Stimulated activated CD8-positive, alpha-beta memory T cell treated with anti-CD3 and anti-CD28 coated beads, Interleukin-4, amount 100 ng/mL, for 4 hours (primary cell): Measurements from ENCODE around the gene LIMK1.
"Not testable (repeated sequence)": the region's sequence is repeated elsewhere in the genome, so short reads cannot be mapped to it uniquely, and the experiment has no call there.

ENCODE experiments used
- DNase-seq, 2 donors: peaks; one replicate each; pipeline ENCODE4 v3.0.0-alpha.2; 2020; ENCODE audit warnings: low read depth in 2 of 2, low spot score in 1 of 2

The LIMK1 gene

GRCh38 chr7:74121401-74122249, 38.0 kb downstream of the LIMK1 start:
- no peak for DNase-seq

- not testable (repeated sequence) for DNase-seq
Measured at GRCh38 chr7:74123892-74124291, 40.3 kb downstream of the LIMK1 start.

DNA sequence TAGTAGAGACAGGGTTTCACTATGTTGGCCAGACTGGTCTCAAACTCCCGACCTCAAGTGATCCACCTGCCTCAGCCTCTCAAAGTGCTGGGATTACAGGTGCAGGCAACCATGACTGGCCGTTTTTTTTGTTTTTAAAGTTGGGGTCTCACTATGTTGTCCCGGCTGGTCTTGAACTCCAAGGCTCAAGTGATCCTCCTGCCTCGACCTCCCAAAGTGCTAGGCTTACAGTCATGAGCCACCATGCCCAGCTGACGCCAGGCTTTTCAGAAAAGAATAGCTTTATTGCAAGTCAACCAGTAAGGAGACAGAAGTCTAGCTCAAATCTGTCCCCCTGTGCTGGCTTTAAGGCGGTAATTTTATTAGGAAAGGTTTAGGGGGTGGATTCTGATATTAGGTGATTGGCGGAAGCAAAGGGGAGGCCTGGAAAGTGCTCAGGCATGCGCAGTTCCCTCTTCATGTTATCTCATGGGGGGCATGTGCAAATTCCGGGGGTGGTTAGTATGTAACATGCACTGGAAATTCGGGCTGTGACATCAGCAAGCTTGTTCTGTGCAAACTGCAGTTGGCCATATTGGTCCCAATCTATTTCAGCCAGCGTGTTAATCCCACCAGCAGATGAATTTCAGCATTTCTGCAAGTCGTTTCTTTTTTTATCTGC, 42.7 kb downstream of the LIMK1 start:
- no peak for DNase-seq

GRCh38 chr7:74129887-74130286, 46.3 kb downstream of the LIMK1 start:
- no peak for DNase-seq

DNA sequence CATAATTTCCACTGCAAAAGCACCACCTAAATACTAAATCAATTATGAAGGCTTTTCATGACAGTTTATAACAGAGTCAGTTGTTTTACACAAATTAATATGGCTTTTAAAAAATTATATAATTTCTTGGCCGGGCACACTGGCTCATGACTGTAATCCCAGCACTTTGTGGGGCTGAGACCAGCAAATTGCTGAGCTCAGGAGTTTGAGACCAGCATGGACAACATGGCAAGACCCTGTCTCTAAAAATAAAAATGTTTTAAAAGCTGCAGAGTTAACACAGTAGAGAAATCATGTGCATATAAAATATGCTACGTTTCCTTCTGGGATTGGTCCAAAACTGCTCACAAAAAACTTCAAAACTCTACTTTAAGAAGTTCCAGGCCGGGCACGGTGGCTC, 46.9 kb downstream of the LIMK1 start:
- DNase-seq: no peak

DNA sequence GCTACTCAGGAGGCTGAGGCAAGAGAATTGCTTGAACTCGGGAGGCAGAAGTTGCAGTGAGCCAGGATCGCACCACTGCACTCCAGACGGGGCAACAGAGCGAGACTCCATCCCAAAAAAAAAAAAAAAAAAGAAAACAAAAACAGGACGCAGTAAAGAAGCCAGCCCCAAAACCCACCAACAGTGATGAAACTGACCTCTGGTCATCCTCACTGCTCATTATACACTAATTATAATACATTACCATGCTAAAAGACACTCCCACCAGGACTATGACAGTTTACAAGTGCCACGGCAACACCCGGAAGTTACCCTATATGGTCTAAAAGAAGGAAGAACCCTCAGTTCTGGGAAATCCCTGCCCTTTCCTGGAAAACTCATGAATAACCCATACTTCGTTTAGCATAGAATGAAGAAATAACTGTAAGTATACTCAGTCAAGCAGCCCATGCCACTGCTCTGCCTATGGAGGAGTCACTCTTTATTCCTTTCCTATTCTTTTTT, 50.6 kb downstream of the LIMK1 start:
- DNase-seq: no peak

- no peak for DNase-seq
Measured at GRCh38 chr7:74138334-74138867, 54.8 kb downstream of the LIMK1 start.

DNA sequence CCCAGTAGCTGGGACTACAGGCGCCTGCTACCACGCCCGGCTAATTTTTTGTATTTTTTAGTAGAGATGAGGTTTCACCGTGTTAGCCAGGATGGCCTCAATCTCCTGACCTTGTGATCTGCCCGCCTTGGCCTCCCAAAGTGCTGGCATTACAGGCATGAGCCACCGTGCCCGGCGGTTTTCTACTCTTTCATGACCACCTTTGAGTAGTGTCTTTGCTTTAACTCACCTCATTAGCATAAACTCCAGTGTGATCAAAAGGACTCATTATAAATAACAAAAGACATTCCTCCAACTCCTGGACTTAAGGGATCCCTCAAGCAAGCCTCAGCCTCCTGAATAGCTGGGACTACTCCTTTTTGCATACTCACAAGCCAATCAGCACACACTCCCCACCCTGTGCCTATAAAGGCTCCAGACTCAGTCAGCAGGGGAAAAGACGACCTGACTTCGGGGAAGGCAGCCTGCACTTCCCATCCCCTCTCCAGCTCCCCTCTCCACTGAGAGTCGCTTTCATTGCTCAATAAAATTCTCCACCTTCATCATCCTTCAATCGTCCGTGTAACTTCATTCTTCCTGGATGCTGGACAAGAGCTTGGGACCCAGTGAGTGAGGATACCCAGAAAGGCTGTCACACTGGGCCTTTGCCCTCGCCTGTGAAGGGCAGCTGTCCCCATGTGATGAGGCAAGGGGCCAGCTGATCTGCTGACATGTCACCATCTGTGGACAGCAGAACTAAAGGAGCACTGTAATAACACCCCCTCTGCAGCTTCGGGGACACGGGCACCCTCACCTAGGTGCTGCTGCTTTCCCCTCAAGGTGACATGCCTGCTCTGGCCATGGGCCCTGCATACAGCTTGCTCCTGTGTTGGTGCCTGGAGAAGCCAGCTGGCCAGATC, 55.6 kb downstream of the LIMK1 start:
- DNase-seq: no peak

DNA sequence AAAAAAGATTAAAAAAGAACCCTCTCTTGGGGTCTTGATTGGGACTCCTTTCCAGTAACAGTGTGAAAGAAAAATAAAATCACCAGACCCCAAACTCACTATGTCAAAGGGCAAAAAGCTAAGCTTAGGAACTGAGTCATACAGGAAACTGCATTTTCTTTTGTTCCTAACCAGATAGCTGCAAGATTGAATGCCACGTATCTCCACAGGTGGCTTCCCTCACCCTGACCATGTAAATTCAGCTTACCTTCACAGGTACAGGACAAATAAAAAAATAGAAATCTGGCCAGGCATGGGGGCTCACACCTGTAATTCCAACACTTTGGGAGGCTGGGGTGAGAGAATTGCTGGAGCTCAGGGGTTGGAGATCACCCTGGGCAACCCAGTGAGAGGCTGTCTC, 58.1 kb downstream of the LIMK1 start:
- no peak for DNase-seq

- no peak for DNase-seq
Measured at GRCh38 chr7:74143383-74143782, 59.8 kb downstream of the LIMK1 start.

- DNase-seq: no peak
Measured at GRCh38 chr7:74148491-74148890, 64.9 kb downstream of the LIMK1 start.

- DNase-seq: no peak
Measured at GRCh38 chr7:74149071-74149470, 65.5 kb downstream of the LIMK1 start.

- DNase-seq: no peak
Measured at GRCh38 chr7:74149603-74150002, 66.0 kb downstream of the LIMK1 start.

DNA sequence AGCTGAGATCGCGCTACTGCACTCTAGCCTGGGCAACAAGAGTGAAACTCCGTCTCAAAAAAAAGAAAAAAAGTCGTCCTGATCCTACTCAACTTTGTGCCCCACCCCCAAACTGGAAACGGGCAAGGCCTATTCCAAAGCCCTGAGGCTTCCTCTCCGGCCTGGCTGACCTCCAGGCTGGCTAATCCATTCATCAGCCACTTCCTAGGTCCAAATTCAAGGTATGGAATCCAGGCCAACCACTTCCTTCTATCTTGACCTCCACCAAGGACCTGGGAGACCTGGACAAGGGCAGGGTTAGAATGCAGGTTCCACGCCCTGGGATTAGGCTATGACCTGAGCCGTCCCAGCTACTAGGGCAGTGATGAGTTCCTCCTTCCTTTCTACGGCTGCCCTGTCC, 70.1 kb downstream of the LIMK1 start:
- no peak for DNase-seq

DNA sequence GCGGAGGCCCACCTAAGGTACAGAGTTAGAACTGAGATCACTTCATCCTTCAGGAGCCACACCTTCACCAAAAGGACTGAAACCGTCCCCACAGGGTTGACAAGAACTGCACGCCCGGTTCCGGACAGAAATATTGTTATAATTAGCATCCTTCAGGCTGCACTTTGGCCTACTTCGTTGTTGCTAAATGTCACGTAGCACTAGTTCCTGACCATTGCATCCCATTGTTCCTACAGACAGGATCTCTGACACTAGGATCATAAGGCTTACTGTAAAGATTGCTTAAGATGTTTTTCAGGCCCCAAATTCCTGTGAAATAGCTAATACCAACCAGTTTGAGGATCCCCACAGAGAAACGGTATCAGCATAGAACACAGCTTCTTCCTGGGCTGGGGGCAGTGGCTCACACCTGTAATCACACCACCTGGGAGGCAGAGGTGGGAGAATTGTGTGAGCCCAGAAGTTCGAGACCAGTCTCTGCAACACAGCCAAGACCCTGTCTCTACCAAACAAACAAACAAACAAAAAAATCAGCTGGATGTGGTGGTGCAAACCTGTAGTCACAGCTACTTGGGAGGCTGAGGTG, 72.3 kb downstream of the LIMK1 start:
- no peak for DNase-seq

- DNase-seq: no peak
Measured at GRCh38 chr7:74157605-74158004, 74.0 kb downstream of the LIMK1 start.

DNA sequence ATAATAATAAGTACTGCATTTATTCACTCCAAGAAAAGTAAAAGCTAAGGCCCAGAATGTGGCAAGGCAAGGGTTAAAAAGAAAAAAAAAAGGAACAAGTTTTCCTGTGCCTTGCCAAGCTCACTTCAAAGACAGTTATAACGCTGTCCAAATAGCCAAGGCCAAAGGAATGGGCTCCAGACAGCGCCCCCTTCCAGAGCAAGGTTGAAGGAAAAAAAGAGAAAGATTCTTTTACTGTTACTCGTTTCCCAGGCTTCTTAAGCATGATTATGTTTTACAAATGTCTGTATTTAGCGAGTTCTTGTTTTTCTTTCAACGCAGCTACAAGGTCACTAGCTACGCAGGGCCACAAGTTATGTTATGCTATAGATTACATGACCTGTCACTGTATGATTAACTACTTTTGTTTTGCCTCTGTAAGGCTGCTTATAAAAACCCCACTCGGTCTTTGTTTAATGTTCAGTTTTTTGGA, 81.4 kb downstream of the LIMK1 start:
- DNase-seq: no peak

GRCh38 chr7:74165867-74166593, 82.4 kb downstream of the LIMK1 start:
- no peak for DNase-seq

DNA sequence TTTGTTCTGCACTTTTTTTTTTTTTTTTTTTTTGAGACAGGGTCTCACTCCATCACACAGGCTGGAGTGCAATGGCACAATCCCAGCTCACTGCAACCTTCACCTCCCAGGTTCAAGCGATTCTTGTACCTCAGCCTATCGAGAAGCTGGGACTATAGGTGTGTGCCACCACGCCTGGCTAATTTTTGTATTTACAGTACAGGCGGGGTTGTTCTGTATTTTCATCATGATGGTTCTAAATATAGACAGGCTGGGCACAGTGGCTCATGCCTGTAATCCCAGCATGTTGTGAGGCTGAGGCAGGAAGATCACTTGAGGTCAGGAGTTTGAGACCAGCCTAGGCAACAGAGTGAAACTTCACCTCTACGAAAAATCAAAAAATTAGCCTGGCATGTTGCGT, 83.7 kb downstream of the LIMK1 start:
- DNase-seq: not testable (repeated sequence)
